ENCODE data around the gene PAFAH1B2.

Gene PAFAH1B2

GRCh38 chr11:117221775-117222517, 77.9 kb downstream of the PAFAH1B2 start:
- no peak for DNase-seq (ENCODE audit: low spot score)

GRCh38 chr11:117222991-117223740, 79.1 kb downstream of the PAFAH1B2 start:
- DNase-seq (ENCODE audit: low spot score) = no peak

GRCh38 chr11:117223741-117224689, 79.9 kb downstream of the PAFAH1B2 start:
- no peak for DNase-seq (ENCODE audit: low spot score)

- no peak for DNase-seq (ENCODE audit: low spot score)
Observed at GRCh38 chr11:117225553-117226170, 81.6 kb downstream of the PAFAH1B2 start.

Data from kidney tubule cell (primary cell).